K562 (cell line): ENCODE data around the gene S100P. TPM values are rescaled to one million over a fixed set of nuclear protein-coding genes. Genes with fewer than 3 reads are reported as not detected.

ENCODE experiments used
- CREB1 ChIP-seq, 2 experiments: sonication (generic) in 1 of 2; formaldehyde crosslinking in 1 of 2; IDR thresholded peaks; 2 replicates each; pipeline versions ENCODE4 v1.6.1 to v1.8.0; 2012 to 2022; ENCODE audit warnings: inconsistent platforms in 1 of 2, mild to moderate bottlenecking in 1 of 2, missing genetic modification reagents in 1 of 2, moderate library complexity in 1 of 2
- E2F8 ChIP-seq: fragments of 450-650 bp; IDR thresholded peaks from 2 replicates; pipeline ENCODE4 v1.7.1; 2018; ENCODE audit warnings: mild to moderate bottlenecking, low read depth; ENCODE audit not compliant: partially characterized antibody
- EP300 ChIP-seq: IDR thresholded peaks from 2 replicates; pipeline ENCODE4 v1.6.1; 2012; ENCODE audit warnings: low read length, improper control_type of control experiment
- HCFC1 ChIP-seq: IDR thresholded peaks from 2 replicates; pipeline ENCODE4 v1.6.1; 2012; ENCODE audit warnings: low read depth, low read length, improper control_type of control experiment
- HDAC8 ChIP-seq: fragments of 450-650 bp; IDR thresholded peaks from 2 replicates; pipeline ENCODE4 v1.6.1; 2016; ENCODE audit warnings: mild to moderate bottlenecking, missing genetic modification characterization, moderate library complexity, missing compliant biosample characterization
- HNRNPK ChIP-seq: fragments of 200-400 bp; formaldehyde crosslinking; IDR thresholded peaks from one replicate; pipeline ENCODE4 v1.6.1; 2018; ENCODE audit warnings: mild to moderate bottlenecking, low read depth, low read length; ENCODE audit not compliant: poor library complexity, severe bottlenecking
- MAFF ChIP-seq: IDR thresholded peaks from 2 replicates; pipeline ENCODE4 v1.6.1; 2012; ENCODE audit warnings: low read length, improper control_type of control experiment
- SMAD4 ChIP-seq: fragments of 250-450 bp; sonication (Bioruptor Pico); conservative IDR thresholded peaks from 2 replicates; pipeline ENCODE4 v1.8.0; 2021; ENCODE audit warnings: inconsistent platforms, mild to moderate bottlenecking, moderate library complexity
- SNAPC5 ChIP-seq: fragments of 250-450 bp; sonication (Bioruptor Pico); IDR thresholded peaks from 2 replicates; pipeline ENCODE4 v1.8.0; 2021; ENCODE audit warnings: moderate library complexity, mild to moderate bottlenecking, inconsistent platforms
- SRSF7 ChIP-seq: fragments of 200-400 bp; formaldehyde crosslinking; optimal IDR thresholded peaks from 2 replicates; pipeline ENCODE3; 2017; ENCODE audit warnings: mild to moderate bottlenecking, low read depth, low read length
- STAG1 ChIP-seq: sonication (generic); formaldehyde crosslinking; IDR thresholded peaks from 2 replicates; pipeline ENCODE4 v1.5.0; 2020; ENCODE audit warnings: missing genetic modification reagents, borderline replicate concordance
- TAF7 ChIP-seq: fragments of 450-650 bp; IDR thresholded peaks from 2 replicates; pipeline ENCODE4 v1.6.1; 2016; ENCODE audit warnings: missing genetic modification characterization, missing compliant biosample characterization
- TCF15 ChIP-seq: fragments of 250-450 bp; sonication (Bioruptor Pico); IDR thresholded peaks from 2 replicates; pipeline ENCODE4 v1.8.0; 2022; ENCODE audit warnings: moderate library complexity, mild to moderate bottlenecking, inconsistent platforms
- TEAD4 ChIP-seq, 2 experiments: sonication (generic) in 1 of 2; formaldehyde crosslinking in 1 of 2; IDR thresholded peaks; 2 replicates each; pipeline versions ENCODE4 v1.6.1 to v1.8.0; 2012 to 2022; ENCODE audit warnings: borderline replicate concordance in 1 of 2, inconsistent platforms in 1 of 2, low read length in 1 of 2, mild to moderate bottlenecking in 1 of 2, missing genetic modification reagents in 1 of 2
- ZNF592 ChIP-seq: fragments of 450-650 bp; IDR thresholded peaks from 2 replicates; pipeline ENCODE4 v1.6.1; 2017; ENCODE audit warnings: antibody characterized with exemption, mild to moderate bottlenecking
- ZNF668 ChIP-seq: fragments of 250-450 bp; sonication (Bioruptor Pico); IDR thresholded peaks from 2 replicates; pipeline ENCODE4 v1.8.0; 2022; ENCODE audit warnings: mild to moderate bottlenecking, inconsistent platforms
- ZNF785 ChIP-seq: fragments of 250-450 bp; sonication (Bioruptor Pico); IDR thresholded peaks from 2 replicates; pipeline ENCODE4 v1.4.0; 2020; ENCODE audit warnings: mild to moderate bottlenecking
- ZSCAN32 ChIP-seq: fragments of 450-650 bp; formaldehyde crosslinking; IDR thresholded peaks from 2 replicates; pipeline ENCODE4 v1.4.0; 2020; ENCODE audit warnings: mild to moderate bottlenecking, moderate library complexity
- polyA plus RNA-seq, 8 experiments: library from polyadenylated mRNA; depleted of rRNA in 4 of 8; stranded (reverse) in 5 of 8; unstranded in 3 of 8; fragments of >200 nt; fragmentation: Nextera tagmentation in 2 of 8; fragmentation: Illumina TruSeq in 1 of 8; extraction: Ambion mirVana in 2 of 8; extraction: Trizol in 1 of 8; gene quantifications; 2 replicates each; pipeline versions ENCODE4 v1.2.1 to v1.2.3, GENCODE V29; 2011 to 2014; ENCODE audit warnings: inconsistent platforms in 1 of 8, missing spikeins in 1 of 8
- total RNA-seq, 7 experiments: library from RNA; depleted of rRNA in 6 of 7; stranded (reverse); fragments of >200 nt in 6 of 7; fragmentation: Illumina TruSeq in 2 of 7; extraction: Trizol in 2 of 7; gene quantifications; 2 replicates each; pipeline versions ENCODE4 v1.2.1 to v1.2.3, GENCODE V29; 2011 to 2021; ENCODE audit warnings: low replicate concordance in 1 of 7

Gene S100P
- total and polyA plus RNA-seq, 9 of the 15 experiments (the other 6 are each of a cell fraction or from before 2014, with no cell fraction given): 4.1 to 23.8 (median 7.5) TPM

- TF ChIP-seq TCF15 (CRISPR knock-in tag): no peak
- TF ChIP-seq SNAPC5 (CRISPR knock-in tag): no peak
- no peak for TF ChIP-seq ZSCAN32 (CRISPR knock-in tag)
- TF ChIP-seq HNRNPK: no peak
- TF ChIP-seq CREB1 (IDR thresholded peaks at IDR 0.05): 0 out of 2 replicates have a peak, but pooled peaks have one; percentile 35
- peak; percentile 26; the same call in 1 of the 2 replicates for TF ChIP-seq CREB1 (CRISPR knock-in tag; IDR thresholded peaks at IDR 0.05)
- peak; percentile 79 for TF ChIP-seq SMAD4 (CRISPR knock-in tag)
- peak; percentile 86 for TF ChIP-seq HDAC8
- TF ChIP-seq EP300: no peak
- no peak for TF ChIP-seq ZNF785 (CRISPR knock-in tag)
- TF ChIP-seq HCFC1: peak; percentile 52; the same call in 1 of the 2 replicates
- peak; percentile 36 for TF ChIP-seq SRSF7
- TF ChIP-seq E2F8: peak; percentile 76
- TF ChIP-seq TEAD4 (IDR thresholded peaks at IDR 0.05; ENCODE audit: low read length): no peak
- no peak for TF ChIP-seq TEAD4 (CRISPR knock-in tag; IDR thresholded peaks at IDR 0.05; ENCODE audit: borderline replicate concordance)
- TF ChIP-seq MAFF: no peak
- peak; percentile 27; the same call in 1 of the 2 replicates for TF ChIP-seq STAG1
- no peak for TF ChIP-seq ZNF668
- TF ChIP-seq TAF7 (tag): no peak
- TF ChIP-seq ZNF592: peak; percentile 82
Measured at GRCh38 chr4:6716018-6716911, 22.6 kb downstream of the S100P start, which contains the start of gene BLOC1S4 (continued).
